ENCODE results near the gene PXN. TPM values are rescaled to one million over a fixed set of nuclear protein-coding genes. Genes with fewer than 3 reads are reported as not detected.

PXN gene
- total RNA-seq, 1 experiment from 2014 or later = 22.0 TPM

DNA sequence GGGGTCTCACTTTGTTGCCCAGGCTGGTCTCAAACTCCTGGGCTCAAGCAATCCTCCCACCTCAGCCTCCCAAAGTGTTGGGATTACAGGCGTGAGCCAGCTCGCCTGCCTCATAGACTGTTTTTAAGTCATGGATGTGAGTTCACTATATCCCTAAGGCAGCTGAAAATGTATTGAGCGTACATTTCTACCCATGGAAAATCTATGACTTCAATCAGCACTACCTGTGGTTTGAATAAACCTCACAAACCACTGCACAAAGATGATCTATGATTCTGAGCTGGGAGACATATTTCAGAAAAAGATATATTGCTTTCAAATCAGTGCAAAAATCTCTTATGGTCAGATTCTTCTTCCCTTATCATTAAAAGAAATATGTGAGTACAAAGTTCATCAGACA is 93.5 kb downstream of the PXN start:
- in situ Hi-C loops (cut with HindIII; ENCODE audit: low pct_unique_long_range_greater_than_20kb, low sequenced_read_pairs) = no loop called here
- no peak for DNase-seq (ENCODE audit: low read depth, low spot score)

DNA sequence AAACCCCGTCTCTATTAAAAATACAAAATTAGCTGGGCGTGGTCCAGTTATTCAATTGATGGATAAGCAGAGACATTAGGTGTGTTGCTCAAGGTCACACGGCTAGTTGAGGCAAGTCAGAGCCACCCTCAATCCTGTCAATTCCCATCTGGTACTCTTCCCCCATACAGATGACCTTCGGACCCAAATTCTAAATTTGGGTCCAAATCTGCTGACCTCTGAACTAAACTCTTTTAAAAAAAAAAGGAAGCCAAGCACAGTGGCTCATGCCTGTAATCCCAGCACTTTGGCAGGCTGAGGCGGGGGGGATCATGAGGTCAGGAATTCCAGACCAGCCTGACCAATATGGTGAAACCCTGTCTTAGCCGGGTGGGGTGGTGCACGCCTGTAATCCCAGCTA is 94.9 kb downstream of the PXN start:
- no peak for DNase-seq (ENCODE audit: low read depth, low spot score)
- in situ Hi-C loops (cut with HindIII; ENCODE audit: low pct_unique_long_range_greater_than_20kb, low sequenced_read_pairs) = no loop called here

DNA sequence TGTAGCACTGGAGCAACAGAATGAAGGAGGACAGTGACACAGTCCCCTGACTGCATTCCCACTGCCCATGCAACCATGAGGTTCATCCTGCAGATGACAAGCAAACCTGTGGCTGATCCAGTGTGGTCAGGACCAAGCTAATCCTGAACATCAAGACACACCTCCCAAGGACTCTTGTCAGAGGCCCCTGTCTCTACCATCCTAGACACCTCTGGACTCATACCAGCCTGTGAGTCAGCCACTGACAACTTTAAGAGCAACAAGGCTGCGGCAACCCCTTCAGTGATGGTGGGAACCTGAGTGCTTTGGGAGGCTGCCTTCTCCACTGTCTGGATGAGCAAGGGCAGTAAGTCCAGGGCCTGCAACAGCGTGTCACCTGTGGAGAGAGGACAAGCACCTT is 95.6 kb downstream of the PXN start:
- no peak for DNase-seq (ENCODE audit: low read depth, low spot score)
- in situ Hi-C loops (cut with HindIII; ENCODE audit: low pct_unique_long_range_greater_than_20kb, low sequenced_read_pairs) = no loop called here

DNA sequence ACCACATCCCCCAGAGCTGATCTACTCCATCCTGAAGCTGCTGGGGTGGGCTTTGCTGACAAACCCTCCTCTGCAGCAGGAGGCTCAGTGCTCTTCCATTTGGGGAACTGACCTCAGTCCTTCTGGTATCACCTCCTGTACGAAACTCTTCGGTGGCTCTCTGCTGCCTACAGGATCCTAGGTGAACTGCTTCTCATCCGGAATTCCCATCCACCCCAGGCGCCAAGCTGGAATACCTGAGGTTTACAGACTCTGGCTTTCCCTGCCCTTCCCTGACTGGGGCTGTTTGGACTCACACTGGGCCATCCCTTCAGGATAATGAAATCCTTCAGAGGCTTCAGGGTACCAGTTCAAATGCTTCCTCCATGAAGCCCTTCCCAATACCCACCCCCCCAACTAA is 97.2 kb downstream of the PXN start:
- in situ Hi-C loops (cut with HindIII; ENCODE audit: low pct_unique_long_range_greater_than_20kb, low sequenced_read_pairs) = no loop called here
- DNase-seq (ENCODE audit: low read depth, low spot score) = no peak

DNA sequence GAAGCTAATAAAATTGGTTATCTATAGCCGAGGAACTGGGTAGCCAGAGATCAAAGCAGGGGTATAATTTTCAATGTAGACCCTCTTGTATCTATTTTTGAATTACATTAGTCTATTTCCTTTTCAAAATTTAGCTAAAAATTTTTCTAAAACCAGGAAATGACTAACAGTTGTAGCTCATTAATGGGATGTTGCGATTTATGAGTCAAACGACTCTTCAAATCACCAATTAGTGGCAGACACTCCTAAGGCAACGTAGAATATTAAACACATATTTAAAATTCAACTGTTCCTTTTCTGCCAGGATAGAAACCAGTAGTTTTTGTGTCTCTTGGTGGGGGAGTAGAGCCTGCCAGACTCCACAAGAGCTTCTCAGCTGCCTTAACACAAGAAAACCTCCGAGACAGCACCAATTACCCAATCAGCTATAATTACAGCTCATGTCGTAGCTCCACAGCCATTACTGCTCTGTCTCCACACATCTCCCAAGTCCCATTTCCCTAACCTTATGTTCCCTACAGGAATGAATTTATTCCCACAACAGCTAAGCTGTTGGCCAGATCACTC is 97.9 kb downstream of the PXN start:
- in situ Hi-C loops (cut with HindIII; ENCODE audit: low pct_unique_long_range_greater_than_20kb, low sequenced_read_pairs) = no loop called here

DNA sequence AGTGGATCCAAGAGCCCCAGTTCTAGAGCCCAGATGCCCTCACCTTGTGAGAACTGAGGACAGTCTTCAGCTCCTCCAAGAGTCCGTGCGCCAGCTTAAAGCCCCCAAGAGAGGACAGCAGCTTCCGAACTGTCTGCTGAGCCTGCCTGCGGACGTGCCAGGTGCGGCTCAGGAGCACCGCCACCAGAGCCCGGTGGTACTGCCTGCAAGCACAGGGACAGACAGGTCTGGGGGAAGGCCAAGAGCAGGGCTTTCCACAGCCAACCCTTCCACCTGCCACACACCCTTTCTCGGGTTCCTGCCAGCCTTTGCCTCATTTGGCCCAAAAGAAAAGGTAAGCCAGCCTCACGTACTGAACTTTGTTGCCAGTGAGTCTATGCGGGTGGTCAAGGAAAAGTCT is 101.2 kb downstream of the PXN start:
- no peak for DNase-seq (ENCODE audit: low read depth, low spot score)
- in situ Hi-C loops (cut with HindIII; ENCODE audit: low pct_unique_long_range_greater_than_20kb, low sequenced_read_pairs) = no loop called here

More for the DNA sequence above, 97.9 kb downstream of the PXN start:
- no peak for DNase-seq (ENCODE audit: low read depth, low spot score)

DNA sequence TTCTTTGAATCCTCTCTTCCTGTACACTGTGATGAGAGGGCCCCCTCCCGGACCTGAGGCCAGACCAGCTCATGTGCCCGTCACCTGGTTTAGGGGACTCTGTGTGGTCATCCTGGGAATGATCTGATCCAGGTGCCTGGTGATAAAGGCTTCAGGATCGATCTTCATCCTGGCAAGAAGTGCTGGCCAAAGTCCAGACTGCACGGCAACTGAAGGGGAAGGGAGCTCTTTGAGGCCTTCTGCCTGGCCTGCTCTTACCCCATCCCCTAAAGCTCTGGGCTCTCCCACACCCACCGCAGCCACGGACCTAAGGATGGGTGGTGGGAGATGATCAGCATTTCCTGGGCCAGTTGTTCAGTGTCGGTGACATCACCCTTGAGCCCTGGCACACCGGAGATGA is 102.8 kb downstream of the PXN start:
- in situ Hi-C loops (cut with HindIII; ENCODE audit: low pct_unique_long_range_greater_than_20kb, low sequenced_read_pairs) = no loop called here
- DNase-seq (ENCODE audit: low read depth, low spot score) = no peak

DNA sequence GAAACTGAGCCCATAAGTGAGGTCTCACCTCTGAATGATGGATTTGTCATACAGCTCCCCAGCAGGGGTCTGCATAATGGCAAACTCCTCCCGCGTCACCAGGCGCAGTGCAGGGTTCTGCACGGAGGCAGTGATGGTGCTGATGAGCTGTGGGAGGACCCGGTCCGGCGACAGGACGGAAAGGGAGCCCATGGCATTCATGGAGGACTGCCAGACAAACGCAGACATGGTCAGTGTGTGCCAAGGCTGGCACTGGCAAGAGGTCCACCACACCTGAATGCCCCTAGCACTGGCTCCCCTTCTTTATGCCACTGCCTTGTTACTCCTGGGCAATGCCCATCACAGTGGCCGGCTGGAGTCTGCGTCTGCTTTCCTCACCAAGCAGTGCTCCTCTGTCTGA is 103.7 kb downstream of the PXN start:
- DNase-seq (ENCODE audit: low read depth, low spot score) = no peak
- in situ Hi-C loops (cut with HindIII; ENCODE audit: low pct_unique_long_range_greater_than_20kb, low sequenced_read_pairs) = no loop called here

Small RNAs within 50 kb of the gene (small RNA-seq; reads per million reads assigned to genes)
- gene RNU4-1 = 528 to 726 reads per million in 2 experiments
- 498 to 1,238 reads per million in 2 experiments for gene RNU4-2
- 0 reads per million in 2 experiments for gene RNU6-1088P

Other genes starting within 250 kb of the PXN start
- 29.1 and 30.2 TPM in 2 replicates for gene RAB35, start 149.0 kb downstream of the PXN start, total RNA-seq (2014; rRNA removed; shearing (Covaris generic))
- gene GCN1, start 71.0 kb downstream of the PXN start, total RNA-seq (2014; rRNA removed; shearing (Covaris generic)) = 46.4 and 66.2 TPM in 2 replicates
- gene RPLP0, start 64.6 kb downstream of the PXN start, total RNA-seq (2014; rRNA removed; shearing (Covaris generic)) = 4,623 and 4,698 TPM in 2 replicates
- under 0.01 TPM in 2 replicates for gene RNU4-2, start 26.2 kb upstream of the PXN start, total RNA-seq (2014; rRNA removed; shearing (Covaris generic))
- gene RNU4-1, start 27.5 kb upstream of the PXN start, total RNA-seq (2014; rRNA removed; shearing (Covaris generic)) = not detected in 2 replicates
- 1.9 and 2.8 TPM in 2 replicates for gene SIRT4, start 36.6 kb upstream of the PXN start, total RNA-seq (2014; rRNA removed; shearing (Covaris generic))
- not detected in 2 replicates for gene PLA2G1B, start 62.0 kb upstream of the PXN start, total RNA-seq (2014; rRNA removed; shearing (Covaris generic))
- 0.85 and 1.3 TPM in 2 replicates for gene MSI1, start 103.4 kb upstream of the PXN start, total RNA-seq (2014; rRNA removed; shearing (Covaris generic))
- gene COX6A1, start 172.4 kb upstream of the PXN start, total RNA-seq (2014; rRNA removed; shearing (Covaris generic)) = 1,050 and 1,113 TPM in 2 replicates
- 39.3 and 45.1 TPM in 2 replicates for gene TRIAP1, start 180.7 kb upstream of the PXN start, total RNA-seq (2014; rRNA removed; shearing (Covaris generic))
- gene GATC, start 180.7 kb upstream of the PXN start, total RNA-seq (2014; rRNA removed; shearing (Covaris generic)) = 33.9 and 37.0 TPM in 2 replicates
- gene SRSF9, start 204.0 kb upstream of the PXN start, total RNA-seq (2014; rRNA removed; shearing (Covaris generic)) = 179 and 229 TPM in 2 replicates
- 447 and 502 TPM in 2 replicates for gene DYNLL1, start 230.4 kb upstream of the PXN start, total RNA-seq (2014; rRNA removed; shearing (Covaris generic))

Measured in SK-MEL-5 (cell line).